Type B pancreatic cell (in vitro differentiated cells): Measurements from ENCODE around the gene PHLDA3. TPM values are rescaled to one million over a fixed set of nuclear protein-coding genes. Genes with fewer than 3 reads are reported as not detected.
"Not testable (repeated sequence)": the region's sequence is repeated elsewhere in the genome, so short reads cannot be mapped to it uniquely, and the experiment has no call there.

Experiments used
- DNase-seq: peaks from one replicate; pipeline ENCODE4 v3.0.0; 2021; ENCODE audit warnings: mixed read lengths; ENCODE audit not compliant: unreplicated experiment; ENCODE audit errors: extremely low spot score
- H3K27ac Mint-ChIP-seq: 2 replicates; pipeline ENCODE4 v1.8.0; 2021; ENCODE audit warnings: mild to moderate bottlenecking, mixed read lengths
- H3K27me3 Mint-ChIP-seq: 2 replicates; pipeline ENCODE4 v1.8.0; 2021; ENCODE audit warnings: mixed read lengths
- H3K36me3 Mint-ChIP-seq: 2 replicates; pipeline ENCODE4 v1.8.0; 2021; ENCODE audit warnings: mixed read lengths
- H3K4me1 Mint-ChIP-seq: one replicate; pipeline ENCODE4 v1.8.0; 2021; ENCODE audit warnings: mixed read lengths; ENCODE audit not compliant: unreplicated experiment
- H3K4me3 Mint-ChIP-seq: 2 replicates; pipeline ENCODE4 v1.8.0; 2021; ENCODE audit warnings: mild to moderate bottlenecking, mixed read lengths
- H3K9me3 Mint-ChIP-seq: 2 replicates; pipeline ENCODE4 v1.8.0; 2021; ENCODE audit warnings: mixed read lengths
- total RNA-seq: library from RNA; stranded (reverse); gene quantifications from 2 replicates; pipeline ENCODE4 v1.2.1, GENCODE V29; 2021; ENCODE audit warnings: low replicate concordance
- TF ChIP-seq, protein P1 (sequence below): fragments of 200-600 bp; sonication (generic); conservative IDR thresholded peaks from 2 replicates; pipeline ENCODE4 v1.5.0; 2021; ENCODE audit warnings: antibody characterized with exemption, mild to moderate bottlenecking

PHLDA3 gene
- total RNA-seq, 1 donor from 2014 or later = 59.3 TPM

DNA sequence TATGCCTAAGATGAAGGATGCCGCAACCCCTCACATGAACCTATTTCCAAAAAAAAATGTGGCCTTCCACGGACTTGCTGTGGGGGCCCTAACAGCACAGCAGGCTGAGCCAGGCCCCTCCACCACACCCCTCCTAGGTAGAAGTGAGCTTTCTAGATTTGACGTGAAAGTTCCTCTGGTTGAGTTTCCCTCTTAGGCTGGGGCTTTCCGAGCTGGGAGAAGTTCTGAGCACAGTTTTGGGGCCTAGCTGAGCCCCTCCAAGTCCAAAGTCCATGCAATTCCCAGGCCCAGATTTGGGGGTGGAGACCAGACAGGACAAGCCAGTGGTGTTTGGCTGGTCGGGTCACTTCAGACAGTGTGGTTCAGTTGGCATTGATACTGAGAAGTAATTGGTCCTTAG is 13.8 kb upstream of the PHLDA3 start:
- Mint-ChIP-seq H3K4me3 (no peak overlapping the region), H3K27ac (peak overlapping the region; percentile 71), H3K36me3 (no peaks in the 10 kb centered on the region), H3K27me3 (peaks cover 24% of the 10 kb centered on the region), H3K9me3 (no peaks in the 10 kb centered on the region), H3K4me1 (peaks cover 33% of the 10 kb centered on the region)
- TF ChIP-seq, protein P1, sequence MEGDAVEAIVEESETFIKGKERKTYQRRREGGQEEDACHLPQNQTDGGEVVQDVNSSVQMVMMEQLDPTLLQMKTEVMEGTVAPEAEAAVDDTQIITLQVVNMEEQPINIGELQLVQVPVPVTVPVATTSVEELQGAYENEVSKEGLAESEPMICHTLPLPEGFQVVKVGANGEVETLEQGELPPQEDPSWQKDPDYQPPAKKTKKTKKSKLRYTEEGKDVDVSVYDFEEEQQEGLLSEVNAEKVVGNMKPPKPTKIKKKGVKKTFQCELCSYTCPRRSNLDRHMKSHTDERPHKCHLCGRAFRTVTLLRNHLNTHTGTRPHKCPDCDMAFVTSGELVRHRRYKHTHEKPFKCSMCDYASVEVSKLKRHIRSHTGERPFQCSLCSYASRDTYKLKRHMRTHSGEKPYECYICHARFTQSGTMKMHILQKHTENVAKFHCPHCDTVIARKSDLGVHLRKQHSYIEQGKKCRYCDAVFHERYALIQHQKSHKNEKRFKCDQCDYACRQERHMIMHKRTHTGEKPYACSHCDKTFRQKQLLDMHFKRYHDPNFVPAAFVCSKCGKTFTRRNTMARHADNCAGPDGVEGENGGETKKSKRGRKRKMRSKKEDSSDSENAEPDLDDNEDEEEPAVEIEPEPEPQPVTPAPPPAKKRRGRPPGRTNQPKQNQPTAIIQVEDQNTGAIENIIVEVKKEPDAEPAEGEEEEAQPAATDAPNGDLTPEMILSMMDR = no peak
- DNase-seq = no peak

DNA sequence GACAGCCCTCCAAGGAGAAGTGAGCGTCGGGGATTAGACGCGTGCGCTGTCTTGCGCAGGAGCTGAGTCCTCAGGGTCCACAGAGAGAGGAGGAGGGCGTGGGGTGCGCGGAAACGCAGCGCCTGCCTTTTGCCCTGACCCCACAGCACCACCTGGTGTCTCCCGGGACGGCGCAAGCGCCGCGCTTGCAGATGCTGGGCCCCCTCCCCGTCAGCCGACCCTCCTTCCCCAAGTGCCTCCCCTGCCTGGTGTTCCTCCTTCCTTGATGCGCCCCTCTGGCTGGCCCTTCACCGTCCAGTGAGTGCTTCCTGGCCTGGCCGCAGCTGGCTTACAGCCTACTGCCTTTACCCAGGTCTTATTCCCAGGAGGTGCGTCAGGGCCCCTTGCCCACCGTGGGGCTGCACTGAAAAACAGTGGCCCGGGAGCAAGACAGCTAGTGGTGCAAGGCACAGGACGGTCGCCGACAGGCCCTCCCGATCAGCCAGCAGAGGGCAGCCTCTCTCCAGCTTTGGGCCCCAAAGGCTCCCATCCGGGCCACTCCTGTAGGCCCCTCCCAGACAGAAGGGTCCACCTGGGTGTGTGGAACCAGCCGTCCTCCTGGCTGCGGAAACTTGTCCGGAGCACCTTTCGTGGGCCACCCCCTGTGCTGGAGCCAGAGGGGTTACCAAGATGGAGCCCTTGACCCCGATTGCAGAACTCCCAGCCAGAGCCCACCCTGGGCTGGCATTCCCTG is 12.9 kb upstream of the PHLDA3 start:
- Mint-ChIP-seq H3K9me3 (no peaks in the 10 kb centered on the region), H3K4me1 (peaks cover 38% of the 10 kb centered on the region), H3K27ac (peak overlapping the region; percentile 71), H3K4me3 (peak overlapping the region; percentile 82), H3K36me3 (no peaks in the 10 kb centered on the region), H3K27me3 (peaks cover 24% of the 10 kb centered on the region)
- DNase-seq = peak; percentile 89
- TF ChIP-seq, protein P1 = peak; percentile 97

DNA sequence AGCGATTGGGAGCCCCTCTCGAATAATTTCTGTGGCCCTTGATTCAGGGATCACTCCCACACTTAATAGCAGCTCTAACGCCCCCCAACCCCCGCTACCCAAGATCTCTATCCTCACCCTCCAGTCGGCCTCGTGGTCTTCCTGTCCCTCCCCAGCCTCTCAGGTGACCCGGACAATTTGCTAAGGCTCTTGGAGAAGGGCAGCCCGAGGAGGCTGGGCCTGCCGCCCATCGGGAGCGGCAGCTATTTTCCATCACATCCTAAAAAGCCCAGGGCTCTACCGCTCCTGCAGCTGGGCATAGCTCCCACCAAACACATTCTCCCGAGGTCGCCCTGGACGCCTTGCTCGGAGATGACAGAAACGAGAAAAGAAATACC is 12.0 kb upstream of the PHLDA3 start:
- Mint-ChIP-seq H3K4me3 (peak overlapping the region; percentile 82), H3K36me3 (no peaks in the 10 kb centered on the region), H3K4me1 (peaks cover 38% of the 10 kb centered on the region), H3K27ac (peak overlapping the region; percentile 71), H3K9me3 (no peaks in the 10 kb centered on the region), H3K27me3 (peaks cover 24% of the 10 kb centered on the region)
- no peak for DNase-seq
- TF ChIP-seq, protein P1 = no peak

DNA sequence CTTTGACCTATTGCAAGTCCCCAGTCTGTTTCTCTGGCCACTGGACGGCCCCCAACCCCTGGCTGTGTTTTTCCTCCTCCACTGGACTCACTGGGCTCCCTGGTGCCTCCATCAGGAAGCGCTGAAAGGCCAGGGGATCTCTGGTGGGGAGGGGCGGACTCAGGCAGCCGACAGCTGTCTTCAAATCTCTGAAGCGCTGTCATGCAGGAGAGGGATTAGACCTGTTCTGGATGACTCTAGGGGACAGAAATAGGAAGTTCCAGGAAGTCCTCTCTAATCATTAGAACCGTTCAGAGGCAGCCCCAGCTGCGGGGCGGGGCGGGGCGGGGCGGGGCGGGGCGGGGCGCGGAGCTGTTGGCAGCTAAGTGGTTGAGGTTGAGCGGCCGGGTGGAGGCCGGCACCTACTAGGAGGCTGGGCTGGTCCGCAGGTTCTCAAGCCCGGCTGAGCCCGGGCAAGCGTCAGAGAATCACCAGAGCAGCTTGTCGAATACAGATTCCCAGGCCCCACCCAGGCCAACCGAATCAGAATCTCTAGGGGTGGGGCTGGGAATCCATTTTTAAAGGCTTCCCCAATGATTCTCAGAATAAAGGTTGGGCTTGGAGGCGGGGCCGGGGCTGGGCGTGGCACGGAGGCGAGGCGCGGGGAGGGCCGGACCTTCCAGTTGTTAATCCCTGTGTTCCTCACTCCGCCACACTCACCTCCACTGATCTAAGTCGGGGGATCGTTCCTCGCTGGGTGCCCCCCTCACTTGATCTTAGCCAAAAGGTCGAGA is 11.4 kb upstream of the PHLDA3 start:
- Mint-ChIP-seq H3K4me1 (peaks cover 35% of the 10 kb centered on the region), H3K4me3 (peak overlapping the region; percentile 82), H3K9me3 (no peaks in the 10 kb centered on the region), H3K27me3 (peaks cover 24% of the 10 kb centered on the region), H3K27ac (peak overlapping the region; percentile 71), H3K36me3 (no peaks in the 10 kb centered on the region)
- TF ChIP-seq, protein P1 = no peak
- no peak for DNase-seq

DNA sequence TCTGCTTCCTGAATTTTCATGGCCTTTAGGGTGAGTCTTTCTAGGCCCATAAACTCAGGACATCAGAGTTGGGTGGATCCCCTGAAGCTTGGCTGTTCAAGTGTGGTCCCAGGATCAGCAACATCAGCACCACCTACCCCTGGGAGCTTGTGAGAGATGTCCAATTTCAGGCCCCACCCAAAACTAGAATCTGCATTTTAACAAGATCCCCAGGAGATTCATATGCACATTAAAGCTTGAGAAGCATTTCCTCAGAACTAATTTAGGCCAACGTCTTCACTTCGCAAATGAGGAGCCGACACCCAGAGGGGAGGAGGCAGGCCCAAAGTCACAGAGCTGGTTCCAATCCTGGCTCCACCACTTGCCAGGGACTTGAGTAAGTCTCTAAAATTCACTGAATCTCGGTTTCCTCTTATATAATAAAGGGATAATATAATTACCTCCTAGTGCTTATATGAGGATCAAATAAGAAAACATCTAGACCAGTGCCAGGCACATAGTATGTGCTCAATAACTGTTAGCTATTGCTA is 10.3 kb upstream of the PHLDA3 start:
- Mint-ChIP-seq H3K27me3 (peaks cover 26% of the 10 kb centered on the region), H3K4me1 (peaks cover 35% of the 10 kb centered on the region), H3K9me3 (no peaks in the 10 kb centered on the region), H3K36me3 (no peaks in the 10 kb centered on the region), H3K4me3 (peak overlapping the region; percentile 57), H3K27ac (no peak overlapping the region)
- TF ChIP-seq, protein P1 = no peak
- no peak for DNase-seq

DNA sequence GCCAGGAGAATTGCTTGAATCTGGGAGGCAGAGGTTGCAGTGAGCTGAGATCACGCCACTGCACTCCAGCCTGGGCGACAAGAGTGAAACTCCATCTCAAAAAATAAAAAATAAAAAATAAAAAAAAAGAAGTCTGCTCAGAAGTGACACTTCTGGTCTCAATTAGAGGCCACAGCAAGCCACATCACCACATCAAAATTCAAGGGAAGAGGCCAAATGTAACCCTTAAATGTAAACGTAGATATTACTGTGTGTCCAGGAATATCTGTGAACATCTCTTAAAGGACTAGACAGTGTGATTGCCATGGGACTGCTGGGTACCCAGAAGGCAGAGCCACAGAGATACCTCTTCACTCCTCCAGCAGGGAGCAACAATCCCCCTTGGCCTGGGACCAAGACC is 9.7 kb upstream of the PHLDA3 start:
- H3K27ac Mint-ChIP-seq, DNase-seq, H3K9me3 Mint-ChIP-seq, H3K4me3 Mint-ChIP-seq, H3K36me3 Mint-ChIP-seq: not testable (repeated sequence)
- H3K4me1 Mint-ChIP-seq = peaks cover 35% of the 10 kb centered on the region
- H3K27me3 Mint-ChIP-seq = peaks cover 26% of the 10 kb centered on the region
